GM10847 (cell line): ENCODE results near the gene JAKMIP1.

Source experiments
- POLR2A ChIP-seq: IDR thresholded peaks from 2 replicates; pipeline ENCODE4 v1.6.1; 2011; ENCODE audit not compliant: insufficient read length; ENCODE audit errors: extremely low read depth

JAKMIP1 gene

GRCh38 chr4:6182376-6183280 lies 17.7 kb downstream of the JAKMIP1 start:
- no peak for TF ChIP-seq POLR2A

GRCh38 chr4:6180841-6181631 lies 19.3 kb downstream of the JAKMIP1 start:
- TF ChIP-seq POLR2A = no peak

- no peak for TF ChIP-seq POLR2A
Measured at GRCh38 chr4:6179362-6179761, 21.0 kb downstream of the JAKMIP1 start.

GRCh38 chr4:6178757-6179156 lies 21.6 kb downstream of the JAKMIP1 start:
- TF ChIP-seq POLR2A = no peak

GRCh38 chr4:6177587-6178197 lies 22.7 kb downstream of the JAKMIP1 start:
- no peak for TF ChIP-seq POLR2A

GRCh38 chr4:6175426-6175825 lies 24.9 kb downstream of the JAKMIP1 start:
- no peak for TF ChIP-seq POLR2A

- no peak for TF ChIP-seq POLR2A
Measured at GRCh38 chr4:6172927-6173200, 27.5 kb downstream of the JAKMIP1 start.

GRCh38 chr4:6172093-6172926 lies 28.0 kb downstream of the JAKMIP1 start:
- TF ChIP-seq POLR2A = no peak

GRCh38 chr4:6169239-6169638 lies 31.1 kb downstream of the JAKMIP1 start:
- TF ChIP-seq POLR2A = no peak

- TF ChIP-seq POLR2A = no peak
Measured at GRCh38 chr4:6165766-6166165, 34.6 kb downstream of the JAKMIP1 start.

GRCh38 chr4:6162885-6163284 lies 37.5 kb downstream of the JAKMIP1 start:
- TF ChIP-seq POLR2A = no peak

GRCh38 chr4:6161921-6162464 lies 38.4 kb downstream of the JAKMIP1 start:
- no peak for TF ChIP-seq POLR2A

GRCh38 chr4:6160536-6160935 lies 39.8 kb downstream of the JAKMIP1 start:
- TF ChIP-seq POLR2A = no peak

GRCh38 chr4:6157926-6158325 lies 42.4 kb downstream of the JAKMIP1 start:
- no peak for TF ChIP-seq POLR2A
